Endometrial microvascular endothelial cells (primary cell): ENCODE results near the gene USO1. TPM values are rescaled to one million over a fixed set of nuclear protein-coding genes. Genes with fewer than 3 reads are reported as not detected.
"Not testable (repeated sequence)": the region's sequence is repeated elsewhere in the genome, so short reads cannot be mapped to it uniquely, and the experiment has no call there.

Experiments used
- in situ Hi-C: cut with HindIII; loops from 2 replicates; pipeline ENCODE4 v1.10.0; 2017; ENCODE audit warnings: low sequenced_read_pairs, low pct_unique_long_range_greater_than_20kb; ENCODE audit errors: inconsistent ontology term
- total RNA-seq: library from RNA; depleted of rRNA; stranded (reverse); fragments of >200 nt; gene quantifications from one replicate; pipeline ENCODE4 v1.2.3, GENCODE V29; 2015; ENCODE audit errors: inconsistent ontology term

USO1 gene
- total RNA-seq, 1 donor from 2014 or later: 64.7 TPM

DNA sequence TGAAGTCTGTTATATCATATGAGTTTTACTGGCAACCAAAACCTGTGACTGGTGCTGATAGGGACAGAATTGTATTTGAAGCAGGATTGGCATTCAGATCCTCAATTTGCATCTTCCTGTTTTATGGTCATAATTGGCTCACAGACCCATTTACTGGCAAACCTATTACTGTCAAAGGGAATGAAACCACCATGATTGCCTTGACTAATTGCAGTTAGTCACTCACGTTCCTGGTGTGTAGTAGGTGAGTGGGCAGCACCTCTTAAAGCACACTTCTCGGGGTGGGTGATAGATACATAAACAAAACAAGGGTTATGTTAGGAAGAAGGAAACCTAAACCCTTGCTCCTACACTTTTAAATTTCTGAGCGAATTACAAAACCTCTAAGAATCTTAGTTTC lies 96.8 kb downstream of the USO1 start:
- in situ Hi-C loops: no loop called here

DNA sequence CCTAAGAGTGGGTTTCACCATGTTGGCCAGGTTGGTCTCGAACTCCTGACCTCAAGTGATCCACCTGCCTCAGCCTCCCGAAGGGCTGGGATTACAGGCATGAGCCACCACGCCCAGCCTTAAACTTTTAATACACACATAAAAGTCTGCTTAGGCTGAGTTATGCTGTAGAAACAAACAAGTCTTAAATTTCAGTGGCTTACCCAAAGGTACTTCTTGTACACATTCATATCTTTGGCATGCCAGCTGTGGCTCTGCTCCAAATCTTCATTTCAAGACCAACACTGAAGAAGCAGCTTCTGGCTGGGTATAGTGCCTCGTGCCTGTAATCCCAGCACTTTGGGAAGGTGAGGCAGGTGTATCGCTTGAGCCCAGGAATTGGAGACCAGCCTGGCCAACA lies 97.6 kb downstream of the USO1 start:
- in situ Hi-C loops: no loop called here

DNA sequence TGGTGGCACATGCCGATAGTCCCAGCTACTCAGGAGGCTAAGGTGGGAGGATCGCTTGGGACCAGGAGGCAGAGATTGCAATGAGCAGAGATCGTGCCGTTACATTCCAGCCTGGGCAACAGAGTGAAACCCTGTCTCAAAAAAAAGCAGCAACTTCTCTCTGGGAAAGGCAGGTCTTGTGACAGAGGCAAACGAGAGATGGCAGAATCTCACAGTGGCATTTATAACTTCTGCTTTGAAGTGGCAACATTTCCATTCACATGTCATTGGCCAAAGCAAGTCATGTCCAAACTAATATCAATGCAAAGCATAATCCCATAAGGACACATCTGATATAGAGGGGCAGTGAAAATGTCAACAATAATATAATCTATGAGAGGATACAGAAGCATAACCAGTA lies 98.0 kb downstream of the USO1 start:
- in situ Hi-C loops: no loop called here

DNA sequence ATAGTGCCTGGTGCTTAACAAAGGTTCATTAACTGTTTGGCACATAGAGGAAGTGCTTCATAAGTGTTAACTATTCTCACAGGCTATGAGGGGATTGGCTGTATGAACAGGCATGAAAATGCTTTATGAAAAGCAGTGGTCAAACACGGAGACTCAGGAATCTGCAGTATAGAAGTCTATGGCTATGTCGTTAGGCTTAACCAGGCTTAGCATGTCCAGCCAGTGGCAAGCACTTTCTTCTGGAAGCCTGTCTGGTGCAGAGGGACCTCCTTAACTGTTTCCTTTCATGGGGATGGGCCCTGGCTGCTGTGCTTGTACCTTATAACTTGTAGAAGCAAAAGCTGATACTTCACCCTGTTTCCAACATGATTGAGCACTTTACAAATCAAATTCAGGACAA lies 99.4 kb downstream of the USO1 start:
- in situ Hi-C loops: no loop called here

DNA sequence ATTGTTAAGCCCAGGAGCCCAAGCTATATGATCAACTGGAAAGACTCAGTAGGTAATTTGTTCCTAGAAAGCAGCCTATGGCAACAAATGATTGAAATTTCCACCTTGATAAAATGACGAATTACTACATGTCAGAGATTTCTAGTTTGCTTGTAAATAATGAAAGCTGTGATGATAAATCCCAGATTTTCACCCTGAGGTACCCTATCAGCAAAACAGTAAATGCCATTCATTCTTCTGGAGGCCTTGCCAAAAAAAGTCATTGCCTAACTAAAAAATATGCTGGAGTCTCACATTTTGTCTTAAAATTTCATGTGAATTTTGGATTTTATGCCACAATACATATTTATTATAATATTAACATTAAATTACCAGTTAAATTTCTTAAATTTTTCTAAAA lies 106.5 kb downstream of the USO1 start:
- in situ Hi-C loops: no loop called here

DNA sequence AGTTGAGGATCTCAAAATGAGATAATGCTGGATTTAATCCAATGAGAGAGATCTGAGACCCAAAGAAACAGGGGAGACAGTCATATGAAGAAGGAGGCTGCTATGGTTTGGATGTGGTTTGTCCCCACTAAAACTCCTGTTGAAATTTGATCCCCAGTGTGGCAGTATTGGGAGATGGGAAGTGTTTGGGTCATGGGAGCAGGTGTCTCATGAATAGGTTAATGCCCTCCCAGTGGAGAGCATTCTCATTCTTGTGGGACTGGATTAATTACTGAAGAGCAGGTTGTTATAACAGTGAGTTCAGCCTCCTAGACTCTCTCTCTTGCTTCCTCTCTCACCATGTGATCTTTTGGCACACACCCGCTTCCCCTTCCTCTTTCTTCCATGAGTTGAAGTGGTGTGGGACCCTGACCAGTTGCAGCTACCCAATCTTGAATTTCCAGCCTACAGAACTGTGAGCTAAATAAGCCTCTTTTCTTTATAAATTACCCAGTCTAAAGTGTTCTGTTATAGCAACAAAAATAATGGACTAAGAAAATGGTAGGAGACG lies 107.6 kb downstream of the USO1 start:
- in situ Hi-C loops: no loop called here

DNA sequence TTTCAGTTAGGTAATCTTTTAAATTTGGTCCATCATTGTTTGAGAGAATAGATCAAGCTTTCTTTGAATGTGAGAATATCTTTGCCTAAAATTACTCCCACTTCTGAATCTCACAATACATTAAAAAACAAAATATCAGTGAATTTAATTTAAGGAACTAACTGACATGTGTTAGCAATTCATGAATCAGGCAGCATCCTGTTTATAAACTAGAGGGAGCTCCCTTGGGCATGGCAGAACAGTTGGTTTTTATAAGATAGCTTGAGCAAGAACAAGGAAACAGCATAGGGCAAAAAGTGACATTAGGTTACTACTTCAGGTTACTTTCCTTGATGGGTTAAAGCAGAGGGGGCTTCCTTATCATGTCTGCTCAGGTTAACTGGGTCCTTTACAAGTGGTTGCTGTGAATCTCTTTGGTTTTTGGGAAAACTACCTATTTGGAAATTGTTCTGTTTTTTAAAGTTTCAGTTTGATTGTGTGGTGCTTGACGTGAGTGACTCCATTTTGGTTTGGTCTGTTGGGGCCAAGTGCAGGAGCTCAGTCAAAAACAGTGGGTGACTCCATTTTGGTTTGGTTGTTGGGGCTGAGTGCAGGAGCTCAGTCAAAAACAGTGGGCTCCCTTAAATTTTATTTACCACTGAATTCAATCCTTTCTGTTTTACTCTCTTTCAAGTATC lies 109.9 kb downstream of the USO1 start:
- in situ Hi-C loops: no loop called here

DNA sequence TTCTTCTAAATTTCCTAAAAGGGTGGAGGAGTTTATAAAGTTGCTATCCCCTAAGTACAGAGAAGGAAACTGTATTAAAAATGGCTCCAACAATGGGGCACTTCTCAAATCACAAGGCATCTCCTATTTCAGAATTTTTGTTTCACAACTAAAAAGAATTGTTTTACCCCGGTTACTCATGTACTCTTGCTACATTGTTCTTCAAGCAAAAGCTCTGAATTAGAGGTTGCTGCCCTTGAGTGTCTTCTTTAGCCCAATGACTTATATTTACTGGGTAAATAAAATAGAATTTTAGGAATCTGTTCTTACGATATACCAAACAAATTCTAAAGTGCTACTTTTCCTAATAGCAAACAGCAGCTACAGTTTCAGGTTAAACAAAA lies 110.4 kb downstream of the USO1 start:
- in situ Hi-C loops: no loop called here

DNA sequence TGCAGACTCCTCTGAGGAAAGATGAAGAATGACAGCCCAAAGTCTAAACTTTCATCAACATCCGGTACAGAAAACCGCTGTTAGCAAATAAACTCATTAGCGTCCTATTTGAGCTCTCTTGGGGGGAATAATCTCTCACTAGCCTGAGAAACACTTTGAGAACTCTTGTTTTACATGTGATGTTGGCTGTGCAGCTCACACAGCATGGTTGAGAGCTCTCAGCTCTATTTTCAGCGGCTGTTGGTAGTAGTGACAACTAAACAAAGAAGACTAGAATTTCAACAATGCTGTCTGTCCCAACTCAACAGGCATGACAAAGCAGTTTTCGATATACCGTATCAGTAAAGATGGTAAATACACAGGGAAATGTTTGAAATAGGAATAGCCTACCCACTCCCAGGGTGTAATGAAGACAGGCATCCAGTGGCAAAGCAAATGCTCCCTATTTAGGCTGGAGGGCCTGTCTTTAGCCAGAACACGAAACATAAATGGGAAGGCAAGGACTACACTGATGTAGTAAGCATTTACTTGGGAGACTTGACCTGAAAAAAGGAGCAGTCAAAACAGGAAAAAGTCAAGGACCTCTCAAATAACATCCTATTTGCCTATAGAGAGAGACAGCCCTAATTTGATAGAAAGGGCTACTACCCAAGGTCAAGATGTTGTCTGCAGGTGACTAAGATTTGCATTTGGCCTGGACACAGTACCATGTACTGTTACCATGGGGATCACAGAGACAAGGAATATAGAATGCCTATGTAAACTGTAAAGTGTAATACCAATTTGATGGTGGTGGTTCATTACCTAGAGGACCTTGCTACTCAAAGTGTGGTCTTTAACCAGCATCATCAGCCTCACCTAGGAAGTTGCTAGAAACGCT lies 117.5 kb downstream of the USO1 start:
- in situ Hi-C loops: no loop called here

DNA sequence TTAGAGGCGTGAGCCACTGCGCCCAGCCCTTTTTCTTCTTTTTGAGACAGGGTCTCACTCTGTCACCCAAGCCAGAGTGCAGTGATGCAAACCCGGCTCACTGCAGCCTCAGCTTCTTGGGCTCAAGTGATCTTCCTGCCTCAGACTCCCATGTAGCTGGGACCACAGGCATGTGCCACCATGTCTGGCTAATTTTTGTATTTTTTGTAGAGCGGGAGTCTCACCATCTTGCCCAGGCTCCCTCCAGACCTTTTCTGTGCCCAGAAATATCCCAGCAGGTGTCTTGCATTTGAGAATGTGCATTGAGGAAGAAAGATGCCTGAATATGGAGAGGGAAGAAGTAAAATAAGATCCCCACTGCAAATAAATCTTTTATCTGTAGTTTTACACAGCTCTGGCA lies 119.2 kb downstream of the USO1 start:
- in situ Hi-C loops: no loop called here

DNA sequence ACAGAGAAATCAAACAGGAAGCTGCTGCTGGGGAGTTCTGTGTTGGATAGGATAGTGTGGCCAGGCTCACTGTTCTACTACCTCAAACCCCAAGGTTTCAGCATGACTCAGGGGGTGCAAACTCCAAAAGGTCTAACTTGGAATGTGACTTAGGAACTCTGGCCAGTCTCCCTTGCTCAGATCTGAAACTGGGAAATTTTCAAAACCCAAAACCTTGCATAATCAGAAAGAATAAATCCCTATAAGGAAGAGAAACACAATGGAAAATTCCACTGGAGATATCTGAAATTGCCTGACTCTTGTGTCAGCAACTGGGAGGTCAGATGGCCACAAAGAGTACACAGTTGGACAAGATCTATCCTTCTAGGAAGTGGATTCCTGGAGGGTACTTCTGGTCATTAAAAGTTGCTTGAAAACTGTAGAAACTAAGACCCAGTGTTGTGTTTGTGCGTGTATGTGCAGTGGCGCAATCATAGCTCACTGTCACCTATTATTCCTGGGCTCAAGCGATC lies 119.8 kb downstream of the USO1 start:
- in situ Hi-C loops: no loop called here

DNA sequence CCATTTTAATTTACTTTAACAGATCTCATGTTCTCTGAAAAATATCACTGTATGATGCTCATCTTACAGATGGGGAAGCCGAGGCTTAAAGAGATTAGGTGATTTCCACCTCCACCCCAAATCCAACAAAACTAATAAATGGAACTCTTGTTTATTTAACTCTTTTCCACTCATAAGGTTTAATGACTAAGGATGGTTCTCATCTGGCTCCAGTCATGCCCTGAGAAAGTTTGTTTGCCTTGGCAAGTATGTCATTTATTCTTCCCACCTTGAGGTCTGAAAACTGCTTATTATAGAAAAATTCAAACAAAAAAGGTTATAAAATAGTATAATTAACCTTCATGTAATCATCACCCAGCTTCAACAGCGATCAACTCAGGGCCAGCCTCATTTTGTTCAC lies 121.6 kb downstream of the USO1 start:
- in situ Hi-C loops: no loop called here

DNA sequence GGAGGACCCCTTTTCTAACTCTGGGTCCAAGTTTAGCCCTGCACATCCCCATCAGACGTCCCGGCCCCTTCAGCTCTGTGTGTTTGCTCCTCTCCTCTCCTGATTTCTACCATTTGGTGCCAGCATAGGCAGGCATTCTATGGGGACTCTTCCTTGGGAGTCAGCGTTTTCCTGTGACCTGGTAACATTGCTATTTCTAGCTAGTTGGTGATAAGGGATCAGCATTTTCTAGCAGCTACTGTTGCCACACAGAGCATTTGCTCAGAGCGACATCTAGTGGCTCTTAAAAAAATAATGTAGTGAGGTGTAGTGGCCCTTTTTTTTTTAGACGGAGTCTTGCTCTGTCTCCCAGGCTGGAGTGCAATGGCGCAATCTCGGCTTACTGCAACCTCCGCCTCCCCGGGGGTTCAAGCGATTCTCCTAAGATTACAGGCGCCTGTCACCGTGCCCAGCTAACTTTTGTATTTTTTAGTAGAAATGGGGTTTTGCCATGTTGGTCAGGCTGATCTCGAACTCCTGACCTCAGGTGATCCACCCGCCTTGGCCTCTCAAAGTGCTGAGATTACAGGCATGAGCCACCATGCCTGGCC lies 123.9 kb downstream of the USO1 start:
- in situ Hi-C loops: not testable (repeated sequence)

DNA sequence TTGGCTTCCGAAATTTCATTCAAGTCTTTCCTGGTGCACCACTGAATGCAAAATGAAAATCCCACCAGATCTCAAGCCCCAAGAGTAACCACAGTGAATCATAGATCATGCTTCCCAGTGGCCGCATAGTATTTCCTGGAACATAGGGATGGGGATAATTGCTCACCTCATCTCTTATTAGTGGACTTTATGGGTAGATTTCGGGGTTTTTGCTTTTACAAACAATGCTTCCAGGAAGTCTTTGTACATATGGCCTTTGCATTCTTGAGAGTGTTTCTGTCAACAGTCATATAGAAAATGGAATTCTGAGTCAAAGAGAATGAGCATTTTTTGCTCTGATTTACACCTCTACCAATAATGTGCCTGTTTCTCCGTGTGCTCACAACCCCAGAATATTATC lies 124.5 kb downstream of the USO1 start:
- in situ Hi-C loops: no loop called here

DNA sequence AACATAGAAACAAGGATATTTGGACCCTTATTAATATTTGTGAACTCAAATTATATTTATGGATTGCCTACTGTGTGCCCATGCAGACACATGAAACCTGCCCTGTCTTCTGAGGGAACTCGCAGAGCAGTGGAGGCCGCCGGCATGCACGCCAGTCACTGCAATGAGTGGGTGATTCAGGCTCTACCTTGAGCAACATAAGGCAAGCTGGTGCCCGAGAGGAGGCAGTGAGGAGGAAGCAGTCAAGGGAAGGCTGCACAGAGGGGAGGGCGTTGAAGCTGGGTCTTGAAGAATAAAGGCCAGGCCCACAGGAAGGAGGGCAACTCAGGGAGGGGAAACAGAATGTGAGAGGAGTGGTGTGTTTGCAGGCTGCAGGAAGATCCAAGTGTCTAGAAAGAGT lies 125.1 kb downstream of the USO1 start:
- in situ Hi-C loops: no loop called here

DNA sequence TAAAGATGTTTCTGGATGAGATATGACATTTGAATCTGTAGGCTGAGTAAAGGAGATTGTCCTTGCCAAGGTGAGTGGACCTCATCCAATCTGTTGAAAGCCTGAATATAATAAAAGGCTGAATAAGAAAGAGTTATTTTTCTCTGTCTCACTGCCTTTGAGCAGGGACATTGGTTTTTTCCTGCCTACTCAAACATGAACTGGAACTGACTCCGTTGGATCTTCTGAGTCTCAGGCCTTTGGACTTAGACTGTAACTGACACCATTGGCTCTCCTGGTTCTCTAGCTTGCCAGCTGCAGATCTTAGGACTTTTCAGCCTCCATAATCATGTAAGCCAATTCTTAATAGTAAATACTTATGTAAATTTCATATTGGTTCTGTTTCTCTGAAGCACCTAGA lies 134.3 kb downstream of the USO1 start:
- in situ Hi-C loops: no loop called here

DNA sequence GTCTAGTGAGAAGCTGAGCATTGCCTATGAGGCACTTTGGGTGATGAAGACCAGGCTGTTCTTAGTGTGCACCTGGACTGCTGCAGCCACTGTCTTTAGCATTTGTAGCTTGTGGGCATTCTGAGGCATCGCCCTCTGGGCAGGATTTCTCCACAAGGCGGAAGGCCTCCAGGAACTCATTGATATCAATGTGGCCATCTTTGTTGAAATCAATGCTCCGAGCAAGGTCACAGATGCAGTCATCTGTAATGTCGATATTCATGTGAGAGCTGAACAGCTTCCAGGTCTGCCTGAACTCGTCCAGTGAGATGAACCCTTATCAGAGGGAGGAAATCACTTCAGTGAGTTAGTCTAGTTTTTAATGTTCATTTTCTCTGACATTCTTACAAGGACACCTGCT lies 136.2 kb downstream of the USO1 start:
- in situ Hi-C loops: no loop called here
